ENCODE results near the gene HP1BP3. TPM values are rescaled to one million over a fixed set of nuclear protein-coding genes. Genes with fewer than 3 reads are reported as not detected.

Gene HP1BP3
- total and polyA plus RNA-seq, 2 of the 4 experiments (the other 2 are of a cell fraction) = 88.4 to 151 TPM

DNA sequence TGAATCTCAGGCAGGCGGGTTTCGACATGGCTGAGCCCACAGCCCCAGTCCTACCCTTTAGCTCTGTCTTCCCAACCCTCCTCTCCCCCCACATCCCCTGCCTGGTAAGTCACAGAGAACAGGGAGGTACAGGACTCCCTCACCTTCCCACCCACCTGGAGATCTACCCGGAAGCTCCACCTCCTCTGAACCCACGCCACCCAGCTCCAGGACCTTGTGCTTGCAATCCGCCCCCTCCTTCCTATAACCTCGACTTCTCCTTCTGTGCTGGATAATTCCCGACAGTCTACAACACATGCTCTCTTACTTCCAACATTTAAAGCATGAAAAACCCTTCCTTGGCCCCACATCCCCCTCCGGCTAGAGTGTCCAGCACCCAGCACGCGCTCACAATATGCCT lies 91.6 kb downstream of the HP1BP3 start (continued):
- TF ChIP-seq, protein P1, sequence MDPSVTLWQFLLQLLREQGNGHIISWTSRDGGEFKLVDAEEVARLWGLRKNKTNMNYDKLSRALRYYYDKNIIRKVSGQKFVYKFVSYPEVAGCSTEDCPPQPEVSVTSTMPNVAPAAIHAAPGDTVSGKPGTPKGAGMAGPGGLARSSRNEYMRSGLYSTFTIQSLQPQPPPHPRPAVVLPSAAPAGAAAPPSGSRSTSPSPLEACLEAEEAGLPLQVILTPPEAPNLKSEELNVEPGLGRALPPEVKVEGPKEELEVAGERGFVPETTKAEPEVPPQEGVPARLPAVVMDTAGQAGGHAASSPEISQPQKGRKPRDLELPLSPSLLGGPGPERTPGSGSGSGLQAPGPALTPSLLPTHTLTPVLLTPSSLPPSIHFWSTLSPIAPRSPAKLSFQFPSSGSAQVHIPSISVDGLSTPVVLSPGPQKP (IDR thresholded peaks at IDR 0.05; ENCODE audit: borderline replicate concordance, low read depth, low read length) = no peak
- TF ChIP-seq NFE2L2 (IDR thresholded peaks at IDR 0.05; ENCODE audit: low read depth, low read length) (no peak), MAFK (IDR thresholded peaks at IDR 0.05; ENCODE audit: low read depth, low read length) (no peak), FOS (IDR thresholded peaks at IDR 0.05; ENCODE audit: low read depth, low read length) (no peak), RFX5 (IDR thresholded peaks at IDR 0.05; ENCODE audit: low read depth, low read length) (no peak), BHLHE40 (IDR thresholded peaks at IDR 0.05; ENCODE audit: low read depth, low read length) (no peak)

DNA sequence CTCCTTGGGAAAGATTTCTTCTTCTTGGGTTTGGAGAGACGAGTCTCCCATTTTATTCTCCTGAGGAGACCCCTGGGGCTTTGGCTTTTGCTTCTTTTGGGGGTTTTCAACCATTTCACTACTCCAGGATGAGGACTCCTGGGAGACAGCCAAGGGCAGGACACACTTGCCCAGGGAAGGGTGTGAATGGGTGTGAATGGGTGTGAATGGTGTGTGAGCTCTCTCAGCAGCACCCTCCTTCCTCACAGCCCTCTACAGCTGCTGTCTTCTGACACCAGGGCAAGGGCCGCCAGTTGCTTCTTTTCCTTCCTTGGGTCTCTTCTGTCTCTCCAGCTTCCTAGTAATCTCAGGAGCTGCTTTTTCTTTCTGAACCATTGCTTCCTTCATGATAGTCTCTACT lies 93.5 kb downstream of the HP1BP3 start:
- Histone ChIP-seq H2AFZ (replicated peaks; ENCODE audit: low read length, poor library complexity) (no peak overlapping the region), H3K9ac (ENCODE audit: low read depth, low read length) (no peak overlapping the region), H4K91ac (ENCODE audit: insufficient read depth, low read depth, low read length) (no peak overlapping the region), H2BK120ac (ENCODE audit: low read depth, low read length) (no peak overlapping the region), H3K36me3 (ENCODE audit: control insufficient read depth, insufficient read depth, low read length) (peaks cover 3% of the 10 kb centered on the region; the same call in 1 of the 2 replicates), H2AK9ac (replicated peaks; ENCODE audit: low read depth, low read length, poor library complexity) (no peak overlapping the region), H3K4ac (ENCODE audit: low read depth, low read length) (no peak overlapping the region), H3K9me1 (ENCODE audit: insufficient read depth, low read length) (peaks cover 11% of the 10 kb centered on the region), H3K4me1 (ENCODE audit: control insufficient read depth, insufficient read depth, low read length) (peaks cover 12% of the 10 kb centered on the region), H3K9me3 (ENCODE audit: control insufficient read depth, insufficient read depth, low read length) (no peaks in the 10 kb centered on the region), H2BK15ac (ENCODE audit: low read depth, low read length) (no peak overlapping the region), H2BK20ac (ENCODE audit: low read depth, low read length) (no peak overlapping the region), H3K4me3 (ENCODE audit: insufficient read depth, low read depth, low read length) (no peak overlapping the region), H3K14ac (replicated peaks; ENCODE audit: low read depth, low read length) (no peak overlapping the region), H4K8ac (ENCODE audit: low read depth in 2 of 2, low read length in 2 of 2) (no peak overlapping the region), H4K5ac (ENCODE audit: low read depth, low read length) (no peak overlapping the region), H3K27me3 (ENCODE audit: control insufficient read depth, insufficient read depth, low read length) (no peaks in the 10 kb centered on the region), H3K56ac (ENCODE audit: extremely low read depth, insufficient read depth, low read length) (no peak overlapping the region), H4K20me1 (ENCODE audit: insufficient read depth, low read length) (no peaks in the 10 kb centered on the region), H3K23ac (ENCODE audit: low read depth, low read length) (no peak overlapping the region), H3K79me1 (ENCODE audit: low read depth in 1 of 2, low read length in 2 of 2) (peaks cover 15 to 29% of the 10 kb centered on the region in 2 experiments), H3K4me2 (ENCODE audit: low read depth, low read length) (no peak overlapping the region), H2BK5ac (ENCODE audit: low read depth, low read length, poor library complexity, severe bottlenecking) (no peak overlapping the region), H3K27ac (ENCODE audit: insufficient read depth, low read length) (no peak overlapping the region), H3K18ac (ENCODE audit: low read depth, low read length) (no peak overlapping the region), H2AK5ac (ENCODE audit: low read depth, low read length) (no peak overlapping the region)
- in situ Hi-C loops (cut with MboI; ENCODE audit: low sequenced_read_pairs) = loop anchor here (25.0 kb wide), 1 partner anchor 669 kb away; no protein-coding TSS in a partner anchor
- dilution Hi-C loops (cut with HindIII; ENCODE audit: low sequenced_read_pairs, unreplicated experiment) = no loop called here
- no peak for DNase-seq
- no CpG with 5 or more reads among the region's 2 CpGs for whole genome bisulfite sequencing, 2 experiments (ENCODE audit: extremely low coverage in 2 of 2, insufficient read length in 1 of 2)
- no peak for ATAC-seq (ENCODE audit: low read depth)
- BruUV-seq (replicated peaks) = no TSS peak
- intact Hi-C loops (cut with micrococcal nuclease) = no loop called here
- CTCF ChIA-PET = interaction anchor here (0.6 to 0.9 kb wide), 2 partner anchors 367 to 499 kb away, joined by 3 to 11 read pairs; no protein-coding TSS in a partner anchor
- POLR2A ChIA-PET (ENCODE audit: unreplicated experiment) = interaction anchor here (0.6 kb wide), 1 partner anchor 1173 kb away, joined by 4 read pairs; no protein-coding TSS in a partner anchor
- TF ChIP-seq RAD21 (IDR thresholded peaks at IDR 0.05; ENCODE audit: low read length) (no peak), POLR2A (IDR thresholded peaks at IDR 0.05; ENCODE audit: low read depth, low read length) (no peak), NFE2L2 (IDR thresholded peaks at IDR 0.05; ENCODE audit: low read depth, low read length) (no peak), MAFK (IDR thresholded peaks at IDR 0.05; ENCODE audit: low read depth, low read length) (no peak), RCOR1 (IDR thresholded peaks at IDR 0.05; ENCODE audit: insufficient replicate concordance, low read length) (no peak), RFX5 (IDR thresholded peaks at IDR 0.05; ENCODE audit: low read depth, low read length) (no peak)
- TF ChIP-seq, protein P1 (IDR thresholded peaks at IDR 0.05; ENCODE audit: borderline replicate concordance, low read depth, low read length) = no peak
- TF ChIP-seq, protein P2, sequence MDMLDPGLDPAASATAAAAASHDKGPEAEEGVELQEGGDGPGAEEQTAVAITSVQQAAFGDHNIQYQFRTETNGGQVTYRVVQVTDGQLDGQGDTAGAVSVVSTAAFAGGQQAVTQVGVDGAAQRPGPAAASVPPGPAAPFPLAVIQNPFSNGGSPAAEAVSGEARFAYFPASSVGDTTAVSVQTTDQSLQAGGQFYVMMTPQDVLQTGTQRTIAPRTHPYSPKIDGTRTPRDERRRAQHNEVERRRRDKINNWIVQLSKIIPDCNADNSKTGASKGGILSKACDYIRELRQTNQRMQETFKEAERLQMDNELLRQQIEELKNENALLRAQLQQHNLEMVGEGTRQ (IDR thresholded peaks at IDR 0.05; ENCODE audit: low read depth, low read length) = no peak
- TF ChIP-seq, protein P3, sequence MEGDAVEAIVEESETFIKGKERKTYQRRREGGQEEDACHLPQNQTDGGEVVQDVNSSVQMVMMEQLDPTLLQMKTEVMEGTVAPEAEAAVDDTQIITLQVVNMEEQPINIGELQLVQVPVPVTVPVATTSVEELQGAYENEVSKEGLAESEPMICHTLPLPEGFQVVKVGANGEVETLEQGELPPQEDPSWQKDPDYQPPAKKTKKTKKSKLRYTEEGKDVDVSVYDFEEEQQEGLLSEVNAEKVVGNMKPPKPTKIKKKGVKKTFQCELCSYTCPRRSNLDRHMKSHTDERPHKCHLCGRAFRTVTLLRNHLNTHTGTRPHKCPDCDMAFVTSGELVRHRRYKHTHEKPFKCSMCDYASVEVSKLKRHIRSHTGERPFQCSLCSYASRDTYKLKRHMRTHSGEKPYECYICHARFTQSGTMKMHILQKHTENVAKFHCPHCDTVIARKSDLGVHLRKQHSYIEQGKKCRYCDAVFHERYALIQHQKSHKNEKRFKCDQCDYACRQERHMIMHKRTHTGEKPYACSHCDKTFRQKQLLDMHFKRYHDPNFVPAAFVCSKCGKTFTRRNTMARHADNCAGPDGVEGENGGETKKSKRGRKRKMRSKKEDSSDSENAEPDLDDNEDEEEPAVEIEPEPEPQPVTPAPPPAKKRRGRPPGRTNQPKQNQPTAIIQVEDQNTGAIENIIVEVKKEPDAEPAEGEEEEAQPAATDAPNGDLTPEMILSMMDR (conservative IDR thresholded peaks at IDR 0.05; ENCODE audit: low read depth, low read length) = no peak
